A673 (cell line): ENCODE results near the gene RAP1GDS1. TPM values are rescaled to one million over a fixed set of nuclear protein-coding genes. Genes with fewer than 3 reads are reported as not detected.

Experiments
- BruUV-seq: library from RNA; stranded (reverse); fragments of 400-500 nt; replicated peaks from 2 replicates; lab custom pipeline; 2021; lab: Mats Ljungman, UMichigan
- CTCF ChIA-PET: fragments of 300-600 bp; sonication (Branson Sonifier 250); formaldehyde crosslinking; loops from one replicate; lab custom pipeline; 2022; ENCODE audit warnings: antibody characterized with exemption; lab: Charles Lee
- POLR2A ChIA-PET: fragments of 300-600 bp; sonication (Branson Sonifier 250); formaldehyde crosslinking; loops from one replicate; lab custom pipeline; 2022; ENCODE audit warnings: antibody characterized with exemption; ENCODE audit not compliant: low non-redundant PET; lab: Charles Lee
- DNase-seq: peaks from one replicate; pipeline ENCODE4 v3.0.0-alpha.2; 2015; ENCODE audit warnings: low spot score
- H3K27ac ChIP-seq: fragments of 200-600 bp; sonication (generic); 2 replicates; pipeline ENCODE4 v1.5.1; 2016; ENCODE audit warnings: mixed run types, low read depth, mild to moderate bottlenecking, mixed read lengths, antibody characterized with exemption, low read length; ENCODE audit not compliant: poor library complexity, severe bottlenecking
- H3K27me3 ChIP-seq: fragments of 200-600 bp; sonication (generic); replicated peaks from 2 replicates; pipeline ENCODE4 v1.6.1; 2017; ENCODE audit warnings: mixed run types, low read depth, mild to moderate bottlenecking, mixed read lengths, antibody characterized with exemption, low read length; ENCODE audit not compliant: insufficient read depth, poor library complexity
- H3K36me3 ChIP-seq: fragments of 200-600 bp; sonication (generic); 2 replicates; pipeline ENCODE4 v1.6.1; 2016; ENCODE audit warnings: mixed run types, mild to moderate bottlenecking, mixed read lengths, antibody characterized with exemption, low read length; ENCODE audit not compliant: insufficient read depth, poor library complexity, severe bottlenecking
- H3K4me1 ChIP-seq: fragments of 200-600 bp; sonication (generic); 2 replicates; pipeline ENCODE4 v1.6.1; 2017; ENCODE audit warnings: mixed run types, mild to moderate bottlenecking, mixed read lengths, antibody characterized with exemption, low read length; ENCODE audit not compliant: insufficient read depth, poor library complexity, severe bottlenecking
- H3K4me3 ChIP-seq: fragments of 200-600 bp; sonication (generic); 2 replicates; pipeline ENCODE4 v1.5.1; 2016; ENCODE audit warnings: low read depth, mixed run types, mild to moderate bottlenecking, mixed read lengths, low read length; ENCODE audit not compliant: poor library complexity, severe bottlenecking
- H3K9me3 ChIP-seq: fragments of 200-600 bp; sonication (generic); 2 replicates; pipeline ENCODE4 v1.6.1; 2016; ENCODE audit warnings: mixed run types, low read depth, mild to moderate bottlenecking, mixed read lengths, antibody characterized with exemption, low read length; ENCODE audit not compliant: poor library complexity, severe bottlenecking
- CTCF ChIP-seq: fragments of 300-800, 200-600 bp; sonication (generic); conservative IDR thresholded peaks from 2 replicates; pipeline ENCODE4 v1.5.1; 2017; ENCODE audit warnings: low read depth, mild to moderate bottlenecking, antibody characterized with exemption, low read length, moderate library complexity, mixed read lengths
- EZH2 ChIP-seq: fragments of 200-600 bp; sonication (generic); IDR thresholded peaks from 2 replicates; pipeline ENCODE4 v1.6.1; 2017; ENCODE audit warnings: borderline replicate concordance, low read depth, mild to moderate bottlenecking, mixed read lengths, antibody characterized with exemption, low read length; ENCODE audit not compliant: poor library complexity, severe bottlenecking
- intact Hi-C: fragments of 100-400 bp; cut with micrococcal nuclease; formaldehyde crosslinking; loops from one replicate; pipeline ENCODE4 v1.10.0; 2022; ENCODE audit not compliant: unreplicated experiment
- total RNA-seq: library from RNA; stranded (reverse); gene quantifications from 2 replicates; pipeline ENCODE4 v1.2.3, GENCODE V29; 2021

The RAP1GDS1 gene
- total RNA-seq, 1 experiment from 2014 or later: 44.5 TPM

DNA sequence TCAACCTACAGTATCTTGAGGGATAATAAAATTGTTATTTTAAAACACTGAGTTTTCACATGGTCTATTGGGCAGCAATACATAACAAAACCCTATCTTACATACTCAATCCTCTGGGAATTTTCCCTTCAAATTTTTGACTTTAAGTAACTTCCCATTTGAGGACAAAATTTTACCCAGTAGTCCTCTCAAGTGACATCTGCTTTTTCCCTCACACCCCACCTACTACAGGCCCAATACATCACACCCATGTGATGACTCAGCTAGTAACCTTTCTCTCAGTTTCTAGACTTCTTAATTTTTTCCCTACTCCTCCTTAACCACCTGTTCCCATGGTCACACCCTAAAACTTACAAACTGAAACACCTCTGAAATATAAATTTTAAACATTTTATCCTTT is 12.2 kb upstream of the RAP1GDS1 start:
- no peak for DNase-seq
- intact Hi-C loops: no loop called here
- no peak overlapping the region for H3K27ac ChIP-seq
- POLR2A ChIA-PET: no interaction called here
- TF ChIP-seq EZH2 (no peak), CTCF (no peak)
- H3K4me3 ChIP-seq: no peak overlapping the region
- no peaks in the 10 kb centered on the region for H3K4me1 ChIP-seq
- CTCF ChIA-PET: no interaction called here
- no TSS peak for BruUV-seq
- H3K36me3 ChIP-seq: no peaks in the 10 kb centered on the region
- no peaks in the 10 kb centered on the region for H3K27me3 ChIP-seq
- no peaks in the 10 kb centered on the region for H3K9me3 ChIP-seq

DNA sequence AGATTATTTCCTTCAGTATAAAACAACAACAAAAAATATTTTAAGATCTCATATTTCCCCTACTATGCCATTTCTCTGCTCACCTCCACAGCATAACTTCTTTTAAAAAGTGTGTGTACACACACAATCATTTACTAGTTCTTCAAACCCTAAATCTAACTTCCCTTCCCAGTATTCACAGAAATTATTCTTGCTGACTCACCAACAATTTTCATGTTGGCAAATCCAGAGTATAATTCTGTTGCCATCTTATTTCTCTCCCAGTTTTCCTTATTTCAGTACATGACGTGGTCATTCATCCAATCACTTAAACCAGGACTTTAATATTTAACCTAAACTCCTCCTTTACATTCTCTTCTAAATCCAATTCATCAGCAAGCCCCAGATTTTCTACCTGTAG is 11.4 kb upstream of the RAP1GDS1 start:
- intact Hi-C loops: no loop called here
- CTCF ChIA-PET: no interaction called here

DNA sequence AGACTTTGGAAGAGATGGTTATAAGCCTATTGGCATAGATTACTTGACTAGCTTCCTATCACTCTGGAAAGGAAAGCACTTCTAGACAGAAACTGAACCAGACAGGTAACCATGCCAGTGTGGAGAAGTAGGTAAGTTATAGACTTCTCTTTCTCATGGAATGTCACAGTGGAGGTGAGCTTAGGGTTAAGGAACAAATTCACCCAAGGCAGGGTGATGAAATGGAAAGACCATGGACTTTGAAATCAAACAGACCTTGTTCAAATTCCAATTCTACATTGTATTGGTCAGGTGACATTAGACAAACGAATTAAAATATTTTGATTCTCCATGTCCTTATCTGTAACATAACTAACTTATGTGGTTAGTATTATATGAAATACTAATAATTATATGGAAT is 7.7 kb upstream of the RAP1GDS1 start:
- no peaks in the 10 kb centered on the region for H3K36me3 ChIP-seq
- DNase-seq: no peak
- no TSS peak for BruUV-seq

More for the DNA sequence above, 11.4 kb upstream of the RAP1GDS1 start:
- Histone ChIP-seq H3K27ac (no peak overlapping the region), H3K27me3 (no peaks in the 10 kb centered on the region), H3K4me3 (no peak overlapping the region), H3K9me3 (no peaks in the 10 kb centered on the region), H3K36me3 (no peaks in the 10 kb centered on the region), H3K4me1 (no peaks in the 10 kb centered on the region)
- POLR2A ChIA-PET: no interaction called here
- DNase-seq: no peak
- no TSS peak for BruUV-seq
- TF ChIP-seq EZH2: no peak

More for the DNA sequence above, 7.7 kb upstream of the RAP1GDS1 start:
- CTCF ChIA-PET: no interaction called here
- no peaks in the 10 kb centered on the region for H3K27me3 ChIP-seq
- H3K4me1 ChIP-seq: no peaks in the 10 kb centered on the region
- H3K4me3 ChIP-seq: no peak overlapping the region
- POLR2A ChIA-PET: no interaction called here
- no peaks in the 10 kb centered on the region for H3K9me3 ChIP-seq
- H3K27ac ChIP-seq: no peak overlapping the region
- TF ChIP-seq CTCF: no peak
- TF ChIP-seq EZH2: no peak
- intact Hi-C loops: no loop called here
